Islet of Langerhans (tissue), 1 donor: ENCODE measurements around the gene OR7C1.
"Not testable (repeated sequence)": the region's sequence is repeated elsewhere in the genome, so short reads cannot be mapped to it uniquely, and the experiment has no call there.

Experiments
- FAIRE-seq: peaks from one replicate; lab custom pipeline; 2011; peaks lifted over from hg19 to GRCh38; lab: Jason Lieb, UNC

The OR7C1 gene

DNA sequence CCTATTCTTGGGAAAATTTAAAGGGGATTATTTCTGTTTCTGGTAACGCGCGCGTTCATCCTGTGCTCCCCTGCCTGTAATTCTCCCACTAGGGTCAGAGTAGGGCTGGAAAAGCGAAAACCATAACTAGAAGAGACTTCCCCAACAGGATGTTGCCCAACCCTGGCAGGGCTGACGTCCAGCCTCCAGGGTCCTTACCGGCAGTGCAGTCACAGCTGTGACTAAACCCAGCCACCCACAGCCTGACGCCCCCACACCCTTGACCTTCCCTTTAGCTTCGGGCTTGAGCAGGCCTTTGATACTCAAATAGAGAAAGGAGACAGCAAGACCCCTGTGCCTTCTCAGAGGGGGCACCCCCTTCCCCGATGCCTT, 50.3 kb downstream of the OR7C1 start:
- FAIRE-seq, result not testable (repeated sequence)

DNA sequence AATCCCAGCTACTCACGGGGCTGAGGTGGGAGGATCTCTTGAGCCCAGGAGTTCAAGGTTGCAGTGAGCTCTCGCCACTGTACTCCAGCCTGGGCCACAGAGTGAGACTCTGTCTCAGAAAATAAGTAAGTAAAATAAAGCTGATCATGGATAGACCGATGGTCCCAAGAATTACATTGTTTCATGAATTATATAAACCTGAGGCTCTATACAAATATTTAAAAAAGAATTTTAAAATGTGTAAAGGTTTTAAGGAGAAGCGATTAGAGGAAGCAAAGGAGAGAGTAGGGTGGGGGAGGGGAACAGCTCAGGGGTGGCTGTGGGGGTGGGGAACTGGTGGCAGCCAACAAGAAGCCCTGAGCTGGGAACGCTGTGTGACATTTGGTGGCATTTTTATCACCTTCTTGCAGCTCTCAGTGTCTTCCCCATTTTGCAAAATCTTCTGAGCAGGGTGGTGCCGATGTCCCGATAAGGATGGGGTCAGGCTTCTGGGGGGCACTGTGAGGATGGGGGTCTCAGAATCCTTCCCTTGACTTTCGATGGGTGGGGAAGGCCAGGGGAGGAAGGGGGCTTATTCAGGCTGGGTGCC, 51.5 kb downstream of the OR7C1 start:
- not testable (repeated sequence) for FAIRE-seq

DNA sequence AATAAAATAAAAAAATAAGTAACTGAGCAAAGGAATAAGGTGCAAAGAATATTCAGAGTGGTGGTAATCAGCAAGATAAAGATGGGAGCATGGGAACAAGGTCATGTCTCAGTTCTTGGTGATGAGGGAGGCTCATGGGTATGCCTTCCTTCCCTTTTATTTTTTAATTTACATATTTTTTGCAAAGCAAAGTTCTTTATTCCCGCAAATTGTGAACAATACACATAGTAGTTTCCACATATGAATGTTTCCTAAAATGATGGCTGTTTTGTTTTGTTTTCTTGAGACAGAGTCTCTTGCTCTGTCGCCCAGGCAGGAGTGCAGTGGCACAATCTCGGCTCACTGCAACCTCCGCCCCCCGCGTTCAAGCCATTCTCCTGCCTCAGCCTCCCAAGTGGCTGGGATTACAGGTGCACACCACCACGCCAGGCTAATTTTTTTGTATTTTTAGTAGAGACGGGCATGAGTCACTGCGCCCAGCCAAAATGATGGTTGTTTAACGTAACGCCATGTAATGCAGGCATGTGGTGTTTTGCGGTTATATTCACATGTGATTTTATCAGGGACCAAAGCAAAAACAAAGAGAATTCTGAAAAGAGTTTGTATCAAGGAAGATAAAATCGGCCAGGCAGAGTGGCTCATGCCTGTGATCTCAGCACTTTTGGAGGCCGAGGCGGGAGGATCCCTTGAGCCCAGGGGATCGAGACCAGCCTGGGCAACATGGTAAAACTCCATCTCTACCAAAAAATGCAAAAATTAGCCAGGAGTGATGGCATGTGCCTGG, 52.2 kb downstream of the OR7C1 start:
- no peak for FAIRE-seq

DNA sequence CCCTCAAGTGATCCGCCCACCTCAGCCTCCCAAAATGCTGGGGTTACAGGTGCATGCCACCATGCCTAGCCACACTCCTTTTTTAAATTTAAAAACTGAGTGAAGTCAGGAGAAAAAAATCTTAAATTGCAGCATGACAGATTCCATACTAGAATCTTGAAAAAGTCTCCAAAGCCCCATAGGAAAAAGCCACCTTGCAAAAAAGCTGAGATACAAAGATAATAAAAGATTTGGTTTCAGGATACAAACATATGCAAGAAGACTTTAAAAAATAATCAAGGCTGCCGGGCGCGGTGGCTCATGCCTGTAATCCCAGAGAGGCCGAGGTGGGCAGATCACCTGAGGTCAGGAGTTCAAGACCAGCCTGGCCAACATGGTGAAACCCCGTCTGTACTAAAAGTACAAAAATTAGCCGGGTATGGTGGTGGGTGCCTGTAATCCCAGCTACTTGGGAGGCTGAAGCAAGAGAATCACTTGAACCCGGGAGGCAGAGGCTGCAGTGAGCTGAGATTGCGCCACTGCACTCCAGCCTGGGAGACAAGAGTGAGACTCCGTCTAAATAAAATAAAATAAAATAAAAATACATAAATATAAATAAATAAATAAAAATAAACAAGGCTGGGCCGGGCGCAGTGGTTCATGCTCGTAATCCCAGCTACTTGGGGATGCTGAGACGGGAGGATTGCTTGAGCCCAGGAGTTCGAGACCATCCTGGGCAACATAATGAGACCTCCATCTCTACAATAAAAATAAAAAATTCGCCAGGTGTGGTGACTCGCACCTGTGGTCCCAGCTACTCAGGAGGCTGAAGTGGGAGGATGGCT, 53.1 kb downstream of the OR7C1 start:
- not testable (repeated sequence) for FAIRE-seq

DNA sequence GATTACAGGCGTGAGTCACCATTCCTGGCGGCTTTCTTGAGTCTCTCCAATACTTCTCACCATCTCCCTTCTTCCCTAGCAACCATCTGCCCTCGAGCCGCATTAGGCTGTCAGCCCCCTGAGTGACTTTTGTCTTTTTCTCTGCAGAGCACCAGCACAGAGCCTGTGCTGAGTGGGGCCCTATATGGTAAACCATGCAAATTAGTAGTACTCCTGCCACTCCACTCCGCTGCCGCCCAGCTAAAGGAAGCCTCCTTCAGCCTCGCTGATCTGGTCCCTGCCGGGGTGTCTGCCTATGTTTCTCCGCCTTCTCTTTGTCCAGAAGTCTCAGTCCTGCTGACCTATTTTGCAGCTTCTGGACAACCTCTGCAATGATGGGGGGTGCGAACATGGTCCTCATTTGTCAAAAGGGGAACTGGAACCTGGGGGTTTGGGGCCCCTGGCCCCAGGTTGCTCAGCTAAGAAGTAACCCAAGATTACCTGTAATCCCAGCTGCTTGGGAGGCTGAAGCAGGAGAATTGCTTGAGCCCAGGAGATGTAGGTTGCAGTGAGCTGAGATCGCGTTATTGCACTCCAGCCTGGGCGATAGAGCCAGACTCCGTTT, 54.3 kb downstream of the OR7C1 start:
- FAIRE-seq, result not testable (repeated sequence)

DNA sequence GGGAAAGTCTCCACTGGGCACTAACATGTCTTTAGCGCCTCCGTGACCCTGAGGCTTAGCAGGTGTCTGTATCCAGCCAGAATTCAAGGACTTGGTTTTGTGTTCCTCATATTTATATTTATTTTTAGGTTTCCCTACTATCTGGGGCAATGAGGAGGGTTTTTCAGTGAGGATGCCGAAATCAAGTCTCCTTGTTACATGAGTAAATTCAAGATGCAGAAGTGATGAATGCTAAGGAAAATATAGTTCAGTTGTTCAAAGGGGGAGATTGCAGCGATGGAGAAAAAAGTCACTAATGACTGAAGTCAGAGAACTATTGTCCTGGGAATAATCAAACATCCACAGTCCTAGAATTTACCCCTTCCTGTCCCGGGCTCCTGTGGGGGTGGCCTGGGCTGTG, 55.8 kb downstream of the OR7C1 start:
- no peak for FAIRE-seq

DNA sequence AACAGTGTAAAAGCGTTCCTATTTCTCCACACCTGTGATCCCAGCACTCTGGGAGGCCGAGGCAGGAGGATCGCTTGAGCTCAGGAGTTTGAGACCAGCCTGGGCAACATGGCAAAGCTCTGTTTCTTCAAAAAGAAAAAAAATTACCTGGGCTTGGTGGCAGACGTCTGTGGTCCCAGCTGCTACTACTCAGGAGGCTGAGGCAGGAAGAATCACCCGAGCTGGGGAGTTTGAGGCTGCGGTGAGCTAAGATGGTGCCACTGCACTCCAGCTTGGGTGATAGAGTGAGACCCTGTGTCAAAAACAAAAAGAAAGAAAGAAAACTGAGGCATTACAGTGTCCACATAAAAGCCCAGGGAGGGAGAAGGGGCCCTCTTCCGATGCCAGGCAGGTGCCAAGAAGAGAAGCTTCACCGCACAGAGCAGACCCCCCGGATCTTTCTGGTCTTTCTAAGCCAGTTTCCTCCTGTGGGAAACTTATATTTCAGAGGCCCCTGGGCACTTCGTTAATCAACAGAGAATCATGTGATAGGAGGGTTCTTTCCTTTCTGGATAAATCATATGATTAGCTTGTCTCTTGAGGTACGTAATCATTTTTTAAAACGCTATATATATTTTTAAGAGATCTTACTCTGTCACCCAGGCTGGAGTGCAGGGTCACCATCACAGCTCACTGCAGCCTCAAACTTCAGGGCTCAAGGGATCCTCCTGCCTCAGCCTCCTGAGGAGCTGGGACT, 56.7 kb downstream of the OR7C1 start, which contains the start of gene ADGRE2:
ADGRE2 (minus strand) TSS at position 451 of the 736 bp plus-strand sequence. CDS start 1,804 bp downstream, outside the sequence.
- FAIRE-seq, result not testable (repeated sequence)

DNA sequence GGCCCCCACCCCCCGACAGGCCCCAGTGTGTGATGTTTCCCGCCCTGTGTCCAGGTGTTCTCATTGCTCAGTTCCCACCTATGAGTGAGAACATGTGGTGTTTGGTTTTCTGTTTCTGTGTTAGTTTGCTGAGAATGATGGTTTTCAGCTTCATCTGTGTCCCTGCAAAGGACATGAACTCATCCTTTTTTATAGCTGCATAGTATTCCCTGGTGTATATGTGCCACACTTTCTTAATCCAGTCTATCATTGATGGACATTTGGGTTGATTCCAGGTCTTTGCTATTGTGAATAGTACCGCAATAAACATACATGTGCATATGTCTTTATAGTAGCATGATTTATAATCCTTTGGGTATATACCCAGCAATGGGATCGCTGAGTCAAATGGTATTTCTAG, 57.3 kb downstream of the OR7C1 start:
- FAIRE-seq, result not testable (repeated sequence)

DNA sequence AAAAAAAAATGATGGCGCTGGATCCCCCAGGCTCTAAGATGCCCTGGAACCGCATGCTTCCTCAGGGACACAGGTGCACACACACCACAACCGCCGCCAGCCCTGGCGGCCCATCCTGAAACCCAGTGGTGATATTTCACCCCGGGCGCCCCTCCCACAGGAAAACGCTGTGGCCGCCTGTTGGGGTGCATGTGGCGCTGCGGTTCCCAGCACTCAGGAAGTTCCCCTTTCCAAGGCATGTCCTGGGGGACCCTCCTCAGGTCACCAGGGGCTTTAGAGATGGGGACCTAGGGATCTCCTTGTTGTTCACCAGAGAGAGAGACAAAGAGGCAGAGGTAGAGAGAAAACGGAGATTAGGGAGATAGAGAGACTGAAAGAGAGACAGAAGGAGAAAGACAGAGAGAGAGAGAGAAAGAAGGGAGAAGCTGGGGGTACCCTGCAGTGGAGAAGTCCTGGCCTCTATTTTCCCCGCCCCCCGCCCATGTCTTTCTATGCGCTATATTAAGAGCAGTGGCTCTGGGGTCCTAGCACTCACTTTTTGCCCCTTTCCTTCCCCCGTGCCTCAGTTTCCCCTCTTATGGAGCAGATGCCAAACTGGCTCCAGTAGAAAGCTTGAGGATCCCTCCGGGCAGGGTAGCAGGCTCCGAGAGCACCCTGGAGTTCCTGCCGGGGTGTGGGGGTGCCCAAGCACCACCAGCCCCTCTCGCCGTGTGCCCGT, 59.0 kb downstream of the OR7C1 start:
- FAIRE-seq, result no peak

DNA sequence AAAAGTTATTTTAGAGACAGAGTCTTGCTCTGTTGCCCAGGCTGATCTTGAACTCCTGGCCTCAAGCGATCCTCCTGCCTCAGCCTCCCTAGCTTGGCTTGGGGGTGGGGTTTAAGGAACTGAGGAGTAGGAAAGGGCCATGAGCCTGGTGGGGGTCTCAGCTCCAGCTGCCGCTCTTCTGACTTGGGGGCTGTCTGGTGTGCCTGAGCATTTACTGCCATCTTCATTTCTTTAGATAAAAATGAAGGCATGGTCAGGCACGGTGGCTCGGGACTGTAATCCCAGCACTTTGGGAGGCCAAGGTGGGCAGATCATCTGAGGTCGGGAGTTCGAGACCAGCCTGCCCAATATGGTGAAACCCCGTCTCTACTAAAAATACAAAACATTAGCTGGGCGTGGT, 59.7 kb downstream of the OR7C1 start:
- not testable (repeated sequence) for FAIRE-seq

DNA sequence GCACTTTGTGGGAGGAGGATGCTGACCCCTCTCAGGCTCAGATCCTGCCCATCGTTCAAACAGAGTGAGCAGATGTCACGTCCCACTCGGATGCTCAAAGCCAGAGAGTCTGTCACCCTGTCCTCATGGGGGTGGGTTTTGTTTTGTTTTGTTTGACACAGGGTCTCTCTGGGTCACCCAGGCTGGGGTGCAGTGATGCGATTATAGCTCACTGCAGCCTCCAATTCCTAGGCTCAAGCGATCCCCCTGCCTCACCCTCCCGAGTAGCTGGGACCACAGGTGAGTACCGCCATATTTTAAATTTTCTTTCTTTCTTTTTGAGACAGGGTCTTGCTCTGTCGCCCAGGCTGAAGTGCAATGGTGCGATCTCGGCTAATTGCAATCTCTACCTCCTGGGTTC, 60.6 kb downstream of the OR7C1 start:
- no peak for FAIRE-seq

DNA sequence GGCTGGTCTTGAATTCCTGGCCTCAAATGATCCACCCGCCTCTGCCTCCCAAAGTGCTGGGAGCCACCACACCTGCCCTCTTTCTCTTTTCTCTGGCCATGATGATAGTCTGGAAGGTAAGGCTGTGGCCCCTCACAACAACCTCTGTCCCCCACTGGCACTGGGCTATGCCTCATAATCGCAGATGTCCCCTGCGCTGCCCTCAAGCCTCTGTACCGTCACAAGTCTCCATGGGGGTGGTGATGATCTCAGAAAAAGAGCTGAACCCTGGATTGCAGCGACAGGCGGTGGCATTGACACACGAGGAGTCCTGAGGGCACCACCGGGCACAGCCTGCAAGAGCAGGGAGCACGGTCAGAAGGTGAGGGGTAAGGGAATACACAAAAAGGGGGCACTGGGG, 61.3 kb downstream of the OR7C1 start:
- not testable (repeated sequence) for FAIRE-seq

DNA sequence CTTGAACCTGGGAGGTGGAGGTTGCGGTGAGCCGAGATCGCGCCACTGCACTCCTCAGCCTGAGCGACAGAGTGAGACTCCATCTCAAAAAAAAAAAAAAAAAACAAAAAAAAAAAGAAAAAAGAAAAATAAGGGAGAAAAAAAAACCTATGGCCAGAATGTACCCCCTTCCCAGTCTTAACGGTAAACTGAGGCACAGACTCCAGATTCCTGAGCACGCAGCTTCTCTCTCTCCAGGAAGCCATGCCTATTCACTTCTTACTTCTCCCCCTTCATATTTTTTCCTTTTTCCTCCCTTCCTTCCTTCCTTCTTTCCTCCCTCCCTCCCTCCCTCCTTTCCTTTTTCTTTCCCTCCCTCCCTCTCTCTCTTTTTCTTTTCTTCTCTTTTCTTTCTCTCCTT, 62.0 kb downstream of the OR7C1 start:
- no peak for FAIRE-seq

DNA sequence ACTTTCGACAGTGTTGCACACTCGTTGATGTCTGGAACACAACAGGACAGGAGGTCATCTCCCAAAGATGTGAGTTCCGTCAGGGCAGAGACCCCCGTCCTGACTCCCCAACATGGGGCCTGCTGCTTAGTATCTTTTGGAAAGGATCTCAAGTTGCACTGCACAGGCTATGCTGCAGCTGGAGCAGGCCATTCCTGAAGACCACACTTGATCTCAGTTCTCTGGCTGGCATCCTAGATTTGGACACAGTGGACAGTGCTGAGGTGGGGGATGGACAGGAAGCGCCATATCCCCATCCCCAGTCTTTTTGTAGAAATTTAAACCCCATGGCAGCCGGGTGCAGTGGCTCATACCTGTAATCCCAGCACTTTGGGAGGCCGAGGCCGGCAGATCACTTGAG, 62.5 kb downstream of the OR7C1 start:
- FAIRE-seq, result no peak

DNA sequence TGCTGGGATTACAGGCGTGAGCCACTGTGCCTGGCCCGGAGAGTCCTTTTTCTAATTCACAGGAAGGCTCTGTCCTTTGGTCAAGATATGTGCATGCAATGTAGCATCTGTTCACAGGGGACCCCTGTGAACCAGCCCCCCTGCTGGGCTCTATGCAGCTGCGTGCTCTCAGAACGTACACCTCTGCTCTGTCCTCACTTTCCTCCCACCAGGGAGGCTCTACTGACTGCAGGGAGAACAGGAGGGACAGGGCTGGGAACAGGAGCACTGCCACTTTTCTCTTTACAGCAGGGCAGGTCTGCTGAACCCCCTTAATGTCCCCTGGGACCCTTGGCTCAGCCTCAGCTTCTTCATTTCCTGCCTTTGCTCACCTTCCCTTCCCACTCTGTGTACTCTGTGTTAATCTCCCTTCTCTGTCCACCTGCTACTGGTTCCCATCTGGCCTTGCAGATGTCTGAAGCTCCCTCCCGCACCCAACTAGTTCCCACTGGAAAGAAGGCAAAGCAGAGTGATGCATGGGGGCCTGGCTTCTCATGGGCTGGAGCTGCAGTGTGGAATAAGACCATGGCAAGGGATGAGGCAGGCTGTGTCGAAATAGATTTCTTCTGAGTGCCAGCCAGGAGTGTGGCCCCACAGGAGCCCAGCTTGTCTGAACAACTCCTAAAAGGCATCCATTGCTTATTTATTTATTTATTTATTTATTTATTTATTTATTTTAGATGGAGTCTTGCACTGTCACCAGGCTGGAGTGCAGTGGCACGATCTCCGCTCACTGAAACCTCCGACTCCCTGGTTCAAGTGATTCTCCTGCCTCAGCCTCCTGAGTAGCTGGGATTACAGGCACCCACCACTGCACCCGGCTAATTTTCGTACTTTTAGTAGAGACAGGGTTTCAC, 63.8 kb downstream of the OR7C1 start:
- no peak for FAIRE-seq

DNA sequence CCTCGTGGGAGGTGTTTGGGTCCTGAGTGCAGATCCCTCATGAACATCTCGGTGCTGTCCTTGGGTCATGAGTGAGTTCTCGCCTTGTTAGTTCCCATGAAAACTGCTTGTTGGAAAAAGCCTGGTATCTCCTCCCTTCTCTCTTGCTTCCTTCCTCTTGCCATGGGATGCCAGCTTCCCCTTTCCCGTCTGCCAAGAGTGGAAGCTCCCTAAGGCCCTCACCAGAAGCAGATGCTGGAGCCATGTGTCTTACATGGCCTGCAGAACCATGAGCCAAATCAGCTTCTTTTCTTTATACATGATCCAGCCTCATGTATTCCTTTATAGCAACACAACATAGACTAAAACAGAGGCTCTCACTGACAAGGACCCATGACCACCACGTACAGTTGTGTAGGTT, 64.8 kb downstream of the OR7C1 start:
- FAIRE-seq, result no peak

DNA sequence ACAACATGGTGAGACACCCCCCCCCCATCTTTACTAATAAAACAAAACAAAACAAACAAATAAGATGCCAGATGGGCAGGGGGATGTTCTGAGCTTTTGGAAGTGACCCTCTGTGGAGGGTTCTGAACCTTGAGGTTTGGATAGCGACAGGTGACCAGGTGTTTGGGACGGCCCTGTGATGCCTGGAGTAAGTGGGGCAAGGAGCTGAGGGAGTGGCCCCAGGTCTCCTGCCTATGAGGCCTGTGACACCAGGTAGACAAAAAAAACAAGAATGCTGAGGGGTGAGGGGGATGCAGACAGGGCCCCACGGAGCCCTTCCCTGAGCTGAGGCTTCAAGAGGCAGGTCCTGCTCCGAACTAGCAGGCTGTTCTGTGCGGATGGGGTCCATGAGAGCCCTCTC, 65.8 kb downstream of the OR7C1 start:
- no peak for FAIRE-seq

DNA sequence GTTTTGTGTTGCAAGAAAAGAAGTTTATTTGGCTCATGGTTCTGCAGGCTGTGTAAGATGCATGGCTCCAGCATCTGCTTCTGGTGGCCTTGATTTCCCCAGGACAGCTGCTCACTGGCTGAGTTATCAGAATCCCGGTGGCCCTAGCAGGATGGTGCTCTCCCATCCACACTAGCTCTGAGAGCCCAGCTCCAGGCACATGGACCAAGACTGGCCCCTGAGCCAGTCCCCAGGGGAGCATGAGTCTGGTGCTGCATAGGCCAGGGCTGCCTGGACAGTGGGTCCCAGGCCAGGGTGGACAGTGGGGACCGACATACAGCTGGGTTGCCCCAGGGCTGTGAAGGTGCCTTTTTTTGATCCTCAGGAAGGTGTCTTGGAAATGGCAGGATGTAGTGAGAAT, 67.0 kb downstream of the OR7C1 start:
- FAIRE-seq, result no peak

DNA sequence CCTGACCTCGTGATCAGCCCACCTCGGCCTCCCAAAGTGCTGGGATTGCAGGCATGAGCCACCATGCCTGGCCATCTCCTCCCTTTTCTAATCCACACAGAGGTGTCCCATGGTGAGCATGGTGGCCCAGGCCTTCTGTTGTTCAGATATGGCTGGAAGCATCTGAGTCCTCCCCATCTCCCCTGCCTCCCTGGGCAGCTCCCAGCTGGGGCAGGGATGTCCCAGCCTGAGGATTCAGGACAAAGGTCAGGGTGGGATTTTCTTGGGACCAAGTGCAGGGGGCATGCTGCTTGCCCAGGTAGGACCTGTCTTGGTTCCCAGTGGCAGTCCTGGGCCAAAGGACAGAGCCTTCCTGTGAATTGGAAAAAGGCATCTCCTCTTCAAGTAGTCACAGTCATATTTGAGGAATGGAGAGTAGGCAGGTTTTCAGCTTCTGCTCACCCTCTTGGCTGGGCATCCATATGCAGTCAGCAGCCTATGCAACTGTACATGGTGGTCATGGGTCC, 67.5 kb downstream of the OR7C1 start:
- FAIRE-seq, result no peak

DNA sequence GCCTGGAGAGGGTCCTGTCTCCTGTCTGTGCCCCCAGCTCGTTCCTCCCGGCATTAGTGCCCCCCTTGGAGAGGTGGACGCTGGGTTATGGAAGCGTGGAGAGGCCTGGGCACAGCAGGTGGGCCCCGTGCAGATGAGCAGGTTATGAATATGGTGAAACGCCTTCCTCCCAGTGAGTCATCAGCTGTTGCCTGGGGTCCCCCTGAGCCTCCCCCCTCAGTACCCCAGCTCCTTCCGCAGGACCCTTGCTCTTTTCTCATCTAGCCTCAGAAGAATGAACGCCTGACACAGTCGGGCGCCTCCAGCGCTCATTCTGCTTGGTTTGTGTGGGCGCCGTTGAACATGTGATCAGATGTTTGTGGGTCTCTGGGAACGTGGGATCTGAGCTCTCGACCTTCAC, 69.1 kb downstream of the OR7C1 start:
- FAIRE-seq, result not testable (repeated sequence)
